Prostate gland (tissue), 2 donors: ENCODE data around the gene FUCA1. TPM values are rescaled to one million over a fixed set of nuclear protein-coding genes. Genes with fewer than 3 reads are reported as not detected.

Source experiments
- DNase-seq: peaks from one replicate; pipeline ENCODE4 v3.0.0-alpha.2; 2019; ENCODE audit warnings: low spot score
- H3K27ac ChIP-seq, 2 donors: fragments of 200-600 bp; sonication (generic); 2 replicates each; pipeline ENCODE4 v1.5.1; 2017 to 2019
- H3K27me3 ChIP-seq: fragments of 200-600 bp; sonication (generic); replicated peaks from 2 replicates; pipeline ENCODE4 v1.5.1; 2019; ENCODE audit not compliant: insufficient read depth
- H3K36me3 ChIP-seq, 2 donors: fragments of 200-600 bp; sonication (generic); 1 replicate in 1 of 2; 2 replicates in 1 of 2; pipeline versions ENCODE4 v1.5.1 to v1.8.1; 2017 to 2019
- H3K4me1 ChIP-seq: fragments of 200-600 bp; sonication (generic); replicated peaks from 2 replicates; pipeline ENCODE4 v1.5.1; 2019
- H3K4me3 ChIP-seq, 2 donors: fragments of 200-600 bp; sonication (generic); 2 replicates each; pipeline ENCODE4 v1.5.1; 2017 to 2019
- H3K9me3 ChIP-seq: fragments of 200-600 bp; sonication (generic); 2 replicates; pipeline ENCODE4 v1.5.1; 2017
- CTCF ChIP-seq, 4 experiments: fragments of 200-600 bp in 2 of 4; fragments of 450-650 bp in 2 of 4; sonication (generic) in 2 of 4; IDR thresholded peaks; 1 replicate in 3 of 4; 2 replicates in 1 of 4; pipeline ENCODE4 v1.5.1; 2016 to 2019; ENCODE audit warnings: antibody characterized with exemption in 4 of 4, mild to moderate bottlenecking in 2 of 4, moderate library complexity in 2 of 4
- POLR2A ChIP-seq: fragments of 450-650 bp; IDR thresholded peaks from one replicate; pipeline ENCODE4 v1.6.1; 2016; ENCODE audit warnings: antibody characterized with exemption, mild to moderate bottlenecking
- POLR2AphosphoS5 ChIP-seq: sonication (generic); formaldehyde crosslinking; IDR thresholded peaks from one replicate; pipeline ENCODE4 v1.6.1; 2017; ENCODE audit warnings: antibody characterized with exemption
- WGBS: methylation state at CpG from one replicate; pipeline ENCODE4 v1.1.5; 2018; 5-methylcytosine and 5-hydroxymethylcytosine counted together
- intact Hi-C: fragments of 100-400 bp; cut with DNase I; formaldehyde crosslinking; loops from one replicate; pipeline ENCODE4 v1.14.2; 2022
- total RNA-seq, 2 donors: library from RNA; depleted of rRNA; stranded (reverse); fragments of >200 nt; gene quantifications; one replicate each; pipeline ENCODE4 v1.1.0, GENCODE V29; 2016

FUCA1 gene
- total RNA-seq, 2 donors from 2014 or later: 51.4 to 111 TPM

GRCh38 chr1:23897083-23897482 is 29.0 kb upstream of the FUCA1 start:
- intact Hi-C loops: no loop called here
- 76% methylated on average over 6 of the region's 6 CpGs for WGBS
- no peak for DNase-seq

GRCh38 chr1:23896491-23896890 is 28.4 kb upstream of the FUCA1 start:
- H3K4me3 ChIP-seq: no peak overlapping the region
- H3K27me3 ChIP-seq: no peaks in the 10 kb centered on the region
- 42% methylated on average over 3 of the region's 3 CpGs for WGBS
- intact Hi-C loops: no loop called here
- no peak for DNase-seq
- H3K36me3 ChIP-seq: no peaks in the 10 kb centered on the region
- H3K9me3 ChIP-seq: no peaks in the 10 kb centered on the region
- no peak for TF ChIP-seq POLR2AphosphoS5
- no peak for TF ChIP-seq POLR2A
- no peak for TF ChIP-seq CTCF (IDR thresholded peaks at IDR 0.05)
- H3K4me1 ChIP-seq: no peaks in the 10 kb centered on the region
- no peak overlapping the region for H3K27ac ChIP-seq

More at GRCh38 chr1:23897083-23897482, 29.0 kb upstream of the FUCA1 start:
- Histone ChIP-seq H3K27me3 (no peaks in the 10 kb centered on the region), H3K36me3 (no peaks in the 10 kb centered on the region), H3K4me1 (no peaks in the 10 kb centered on the region), H3K27ac (no peak overlapping the region), H3K9me3 (no peaks in the 10 kb centered on the region), H3K4me3 (no peak overlapping the region)
- TF ChIP-seq CTCF (IDR thresholded peaks at IDR 0.05) (no peak), POLR2AphosphoS5 (no peak), POLR2A (no peak)

GRCh38 chr1:23895993-23896392 is 27.9 kb upstream of the FUCA1 start:
- no peak overlapping the region for H3K27ac ChIP-seq
- no peaks in the 10 kb centered on the region for H3K4me1 ChIP-seq
- H3K4me3 ChIP-seq: no peak overlapping the region
- TF ChIP-seq CTCF (IDR thresholded peaks at IDR 0.05): no peak
- TF ChIP-seq POLR2AphosphoS5: no peak
- TF ChIP-seq POLR2A: no peak
- H3K9me3 ChIP-seq: no peaks in the 10 kb centered on the region
- DNase-seq: no peak
- H3K36me3 ChIP-seq: no peaks in the 10 kb centered on the region
- 64% methylated on average over 4 of the region's 4 CpGs for WGBS
- intact Hi-C loops: no loop called here
- H3K27me3 ChIP-seq: no peaks in the 10 kb centered on the region

- no peaks in the 10 kb centered on the region for H3K36me3 ChIP-seq
- H3K4me3 ChIP-seq: no peak overlapping the region
- intact Hi-C loops: no loop called here
- 80% methylated on average over 5 of the region's 5 CpGs for WGBS
- no peak for TF ChIP-seq POLR2A
- no peak for TF ChIP-seq CTCF (IDR thresholded peaks at IDR 0.05)
- no peak for TF ChIP-seq POLR2AphosphoS5
- no peaks in the 10 kb centered on the region for H3K4me1 ChIP-seq
- H3K9me3 ChIP-seq: no peaks in the 10 kb centered on the region
- no peak for DNase-seq
- H3K27me3 ChIP-seq: no peaks in the 10 kb centered on the region
- no peak overlapping the region for H3K27ac ChIP-seq
Observed at GRCh38 chr1:23895082-23895481, 27.0 kb upstream of the FUCA1 start.

GRCh38 chr1:23889074-23889473 is 21.0 kb upstream of the FUCA1 start:
- TF ChIP-seq CTCF (IDR thresholded peaks at IDR 0.05): no peak
- no peak for TF ChIP-seq POLR2A
- no peak for TF ChIP-seq POLR2AphosphoS5
- no peak for DNase-seq
- WGBS: 86% methylated on average over 5 of the region's 5 CpGs

More at GRCh38 chr1:23889074-23889473, 21.0 kb upstream of the FUCA1 start:
- H3K36me3 ChIP-seq: no peaks in the 10 kb centered on the region
- no peaks in the 10 kb centered on the region for H3K9me3 ChIP-seq
- H3K4me1 ChIP-seq: no peaks in the 10 kb centered on the region
- no peak overlapping the region for H3K4me3 ChIP-seq
- H3K27me3 ChIP-seq: no peaks in the 10 kb centered on the region
- intact Hi-C loops: no loop called here
- no peak overlapping the region for H3K27ac ChIP-seq
